Astrocyte of the cerebellum (primary cell): ENCODE measurements around the gene PIH1D2.

ENCODE experiments used
- DNase-seq: peaks from one replicate; pipeline ENCODE4 v3.0.0-alpha.2; 2011; ENCODE audit warnings: low read depth
- H3K4me3 ChIP-seq: 2 replicates; pipeline ENCODE4 v1.5.1; 2011; ENCODE audit warnings: mild to moderate bottlenecking, low read depth, low read length, moderate library complexity
- CTCF ChIP-seq: IDR thresholded peaks from 2 replicates; pipeline ENCODE4 v1.5.1; 2012; ENCODE audit warnings: low read length, low read depth, moderate library complexity, mild to moderate bottlenecking; ENCODE audit errors: missing control alignments
- in situ Hi-C: cut with HindIII; loops from 2 replicates; pipeline ENCODE4 v1.10.0; 2017; ENCODE audit warnings: low sequenced_read_pairs

PIH1D2 gene

GRCh38 chr11:112087212-112087611, 13.4 kb upstream of the PIH1D2 start:
- H3K4me3 ChIP-seq, result peak overlapping the region; percentile 98
- no peak for DNase-seq
- TF ChIP-seq CTCF, result no peak
- in situ Hi-C loops, result no loop called here

- in situ Hi-C loops, result no loop called here
- peak; percentile 96 for DNase-seq
- peak; percentile 20 for TF ChIP-seq CTCF
- peak within 1 kb of the TSS; percentile 98 for H3K4me3 ChIP-seq
Observed at GRCh38 chr11:112086422-112087191, 12.8 kb upstream of the PIH1D2 start, which contains the start of the genes SDHD and TIMM8B. Gene SDHD, plus strand, starts transcription at chr11:112086873. Its CDS starts 35 bp downstream, at chr11:112086908. Gene TIMM8B, minus strand, starts transcription at chr11:112086756. Its CDS starts 33 bp downstream, at chr11:112086723.

GRCh38 chr11:112085822-112086421, 12.1 kb upstream of the PIH1D2 start:
- in situ Hi-C loops, result no loop called here
- no peak for TF ChIP-seq CTCF
- DNase-seq, result no peak
- peak overlapping the region; percentile 98 for H3K4me3 ChIP-seq

GRCh38 chr11:112082729-112083128, 8.9 kb upstream of the PIH1D2 start:
- in situ Hi-C loops, result no loop called here
- H3K4me3 ChIP-seq, result no peak overlapping the region
- DNase-seq, result no peak
- no peak for TF ChIP-seq CTCF

- no peak for TF ChIP-seq CTCF
- in situ Hi-C loops, result no loop called here
- H3K4me3 ChIP-seq, result no peak overlapping the region
Observed at GRCh38 chr11:112062923-112063322, 10.9 kb downstream of the PIH1D2 start.

GRCh38 chr11:112058103-112058502, 15.7 kb downstream of the PIH1D2 start:
- H3K4me3 ChIP-seq, result no peak overlapping the region
- in situ Hi-C loops, result loop anchor here (5.0 kb wide), 1 partner anchor 36 kb away; no protein-coding TSS in a partner anchor
- no peak for DNase-seq
- no peak for TF ChIP-seq CTCF

More at GRCh38 chr11:112062923-112063322, 10.9 kb downstream of the PIH1D2 start:
- DNase-seq, result no peak
